Naive B cell (primary cell): ENCODE measurements around the gene THRB. TPM values are rescaled to one million over a fixed set of nuclear protein-coding genes. Genes with fewer than 3 reads are reported as not detected.

Source experiments
- ATAC-seq, 2 donors: fragments of 150-1000 bp; cut with Tn5 transposase; 2 replicates each; pipeline ENCODE4 v1.10.0; 2021; ENCODE audit warnings: low read depth in 2 of 2, mild to moderate bottlenecking in 2 of 2, moderate library complexity in 2 of 2
- DNase-seq: peaks from one replicate; pipeline ENCODE4 v3.0.0; 2022
- H3K27ac Mint-ChIP-seq, 6 donors: one replicate each; pipeline ENCODE4 v1.8.0; 2020 to 2022; ENCODE audit warnings: mild to moderate bottlenecking in 6 of 6, mixed read lengths in 6 of 6, moderate library complexity in 5 of 6, inconsistent platforms in 2 of 6
- H3K27me3 Mint-ChIP-seq, 3 donors: one replicate each; pipeline ENCODE4 v1.8.0; 2021 to 2022; ENCODE audit warnings: mixed read lengths in 3 of 3, mild to moderate bottlenecking in 1 of 3
- H3K36me3 Mint-ChIP-seq, 2 donors: one replicate each; pipeline ENCODE4 v1.8.0; 2020 to 2022; ENCODE audit warnings: mixed read lengths in 2 of 2, inconsistent platforms in 1 of 2, mild to moderate bottlenecking in 1 of 2
- H3K4me1 Mint-ChIP-seq, 3 donors: one replicate each; pipeline ENCODE4 v1.8.0; 2020 to 2022; ENCODE audit warnings: mixed read lengths in 3 of 3, inconsistent platforms in 1 of 3, mild to moderate bottlenecking in 1 of 3, moderate library complexity in 1 of 3
- H3K4me3 Mint-ChIP-seq, 8 donors: one replicate each; pipeline ENCODE4 v1.8.0; 2020 to 2022; ENCODE audit warnings: mild to moderate bottlenecking in 8 of 8, mixed read lengths in 8 of 8, moderate library complexity in 8 of 8, inconsistent platforms in 2 of 8
- H3K9me3 Mint-ChIP-seq, 7 donors: one replicate each; pipeline ENCODE4 v1.8.0; 2020 to 2022; ENCODE audit warnings: mixed read lengths in 7 of 7, mild to moderate bottlenecking in 5 of 7, inconsistent platforms in 2 of 7, moderate library complexity in 1 of 7
- polyA plus RNA-seq, 6 donors: library from polyadenylated mRNA; unstranded; fragments of 300-500 nt; fragmentation: Illumina TruSeq; gene quantifications; one replicate each; pipeline ENCODE4 v1.2.3, GENCODE V29; 2021; ENCODE audit warnings: low read depth in 6 of 6

Gene THRB
- polyA plus RNA-seq, 6 donors from 2014 or later, result 0.38 to 5.1 (median 1.8) TPM

GRCh38 chr3:24263069-24263668 is 231.5 kb downstream of the THRB start:
- no peak overlapping the region for H3K4me3 Mint-ChIP-seq
- no peak for ATAC-seq
- no peaks in the 10 kb centered on the region for H3K36me3 Mint-ChIP-seq
- DNase-seq, result no peak
- peaks cover 0 to 6% (median 0%) of the 10 kb centered on the region in 7 donors for H3K9me3 Mint-ChIP-seq
- H3K27me3 Mint-ChIP-seq, result no peaks in the 10 kb centered on the region
- H3K4me1 Mint-ChIP-seq, result peaks cover 0 to 4% (median 0%) of the 10 kb centered on the region in 3 donors
- H3K27ac Mint-ChIP-seq, result no peak overlapping the region

GRCh38 chr3:24261521-24261920 is 233.1 kb downstream of the THRB start:
- no peaks in the 10 kb centered on the region for H3K27me3 Mint-ChIP-seq
- no peak for ATAC-seq
- H3K27ac Mint-ChIP-seq, result no peak overlapping the region
- no peak overlapping the region for H3K4me3 Mint-ChIP-seq
- no peak for DNase-seq
- no peaks in the 10 kb centered on the region for H3K36me3 Mint-ChIP-seq
- peaks cover 0 to 4% (median 0%) of the 10 kb centered on the region in 3 donors for H3K4me1 Mint-ChIP-seq
- peaks cover 0 to 6% (median 0%) of the 10 kb centered on the region in 7 donors for H3K9me3 Mint-ChIP-seq

GRCh38 chr3:24259901-24260512 is 234.6 kb downstream of the THRB start:
- DNase-seq (no peak), ATAC-seq (no peak)
- H3K27ac Mint-ChIP-seq, result no peak overlapping the region
- no peaks in the 10 kb centered on the region for H3K27me3 Mint-ChIP-seq
- no peak overlapping the region for H3K4me3 Mint-ChIP-seq
- no peaks in the 10 kb centered on the region for H3K36me3 Mint-ChIP-seq
- H3K9me3 Mint-ChIP-seq, result peaks cover 0 to 4% (median 0%) of the 10 kb centered on the region in 7 donors
- H3K4me1 Mint-ChIP-seq, result peaks cover 0 to 4% (median 0%) of the 10 kb centered on the region in 3 donors

GRCh38 chr3:24258727-24259600 is 235.7 kb downstream of the THRB start:
- no peak for ATAC-seq
- no peaks in the 10 kb centered on the region for H3K9me3 Mint-ChIP-seq
- no peak overlapping the region for H3K27ac Mint-ChIP-seq
- H3K36me3 Mint-ChIP-seq, result no peaks in the 10 kb centered on the region
- no peaks in the 10 kb centered on the region for H3K27me3 Mint-ChIP-seq
- no peak for DNase-seq
- H3K4me3 Mint-ChIP-seq, result no peak overlapping the region
- H3K4me1 Mint-ChIP-seq, result no peaks in the 10 kb centered on the region

GRCh38 chr3:24258260-24258659 is 236.4 kb downstream of the THRB start:
- Mint-ChIP-seq H3K27me3 (no peaks in the 10 kb centered on the region), H3K27ac (no peak overlapping the region), H3K36me3 (no peaks in the 10 kb centered on the region), H3K4me1 (no peaks in the 10 kb centered on the region), H3K9me3 (no peaks in the 10 kb centered on the region), H3K4me3 (no peak overlapping the region)
- DNase-seq, result no peak
- no peak for ATAC-seq

GRCh38 chr3:24255414-24255813 is 239.2 kb downstream of the THRB start:
- Mint-ChIP-seq H3K27me3 (no peaks in the 10 kb centered on the region), H3K4me3 (no peak overlapping the region), H3K4me1 (no peaks in the 10 kb centered on the region), H3K9me3 (no peaks in the 10 kb centered on the region), H3K27ac (no peak overlapping the region), H3K36me3 (no peaks in the 10 kb centered on the region)
- no peak for DNase-seq
- no peak for ATAC-seq

- Mint-ChIP-seq H3K4me1 (no peaks in the 10 kb centered on the region), H3K27me3 (no peaks in the 10 kb centered on the region)
- ATAC-seq, result no peak
These were observed 240.0 kb downstream of the THRB start for GRCh38 chr3:24254649-24255048.

GRCh38 chr3:24253336-24253735 is 241.3 kb downstream of the THRB start:
- Mint-ChIP-seq H3K9me3 (no peaks in the 10 kb centered on the region), H3K27me3 (peaks cover 0 to 8% (median 5%) of the 10 kb centered on the region in 3 donors), H3K27ac (peak overlapping the region in 1 of 6 donors; percentile 11), H3K4me1 (no peaks in the 10 kb centered on the region), H3K4me3 (no peak overlapping the region), H3K36me3 (no peaks in the 10 kb centered on the region)
- ATAC-seq (no peak), DNase-seq (no peak)

More at GRCh38 chr3:24254649-24255048, 240.0 kb downstream of the THRB start:
- H3K9me3 Mint-ChIP-seq, result no peaks in the 10 kb centered on the region
- H3K27ac Mint-ChIP-seq, result no peak overlapping the region
- DNase-seq, result no peak
- no peaks in the 10 kb centered on the region for H3K36me3 Mint-ChIP-seq
- H3K4me3 Mint-ChIP-seq, result no peak overlapping the region

GRCh38 chr3:24249523-24249922 is 245.1 kb downstream of the THRB start:
- Mint-ChIP-seq H3K27me3 (peaks cover 0 to 8% (median 5%) of the 10 kb centered on the region in 3 donors), H3K9me3 (no peaks in the 10 kb centered on the region), H3K27ac (no peak overlapping the region), H3K36me3 (no peaks in the 10 kb centered on the region), H3K4me1 (no peaks in the 10 kb centered on the region), H3K4me3 (no peak overlapping the region)
- ATAC-seq (no peak), DNase-seq (no peak)

- Mint-ChIP-seq H3K4me3 (no peak overlapping the region), H3K27me3 (peaks cover 0 to 8% (median 5%) of the 10 kb centered on the region in 3 donors), H3K27ac (no peak overlapping the region), H3K9me3 (no peaks in the 10 kb centered on the region), H3K4me1 (no peaks in the 10 kb centered on the region), H3K36me3 (no peaks in the 10 kb centered on the region)
- ATAC-seq, result no peak
- no peak for DNase-seq
These were observed 249.6 kb downstream of the THRB start for GRCh38 chr3:24245056-24245455.

- Mint-ChIP-seq H3K4me1 (no peaks in the 10 kb centered on the region), H3K27me3 (peaks cover 0 to 8% (median 5%) of the 10 kb centered on the region in 3 donors), H3K27ac (no peak overlapping the region), H3K9me3 (no peaks in the 10 kb centered on the region), H3K4me3 (no peak overlapping the region), H3K36me3 (no peaks in the 10 kb centered on the region)
- ATAC-seq (no peak), DNase-seq (no peak)
These were observed 250.2 kb downstream of the THRB start for GRCh38 chr3:24244491-24244890.

GRCh38 chr3:24242012-24242698 is 252.5 kb downstream of the THRB start:
- Mint-ChIP-seq H3K27me3 (no peaks in the 10 kb centered on the region), H3K4me3 (no peak overlapping the region), H3K36me3 (no peaks in the 10 kb centered on the region), H3K4me1 (no peaks in the 10 kb centered on the region), H3K27ac (peak overlapping the region in 1 of 6 donors; percentile 5), H3K9me3 (no peaks in the 10 kb centered on the region)
- DNase-seq (no peak), ATAC-seq (no peak)

GRCh38 chr3:24240306-24240705 is 254.3 kb downstream of the THRB start:
- ATAC-seq, result no peak
- no peak overlapping the region for H3K27ac Mint-ChIP-seq
- no peaks in the 10 kb centered on the region for H3K27me3 Mint-ChIP-seq
- no peak for DNase-seq
- peaks cover 0 to 3% (median 0%) of the 10 kb centered on the region in 3 donors for H3K4me1 Mint-ChIP-seq
- no peaks in the 10 kb centered on the region for H3K36me3 Mint-ChIP-seq
- no peaks in the 10 kb centered on the region for H3K9me3 Mint-ChIP-seq
- H3K4me3 Mint-ChIP-seq, result no peak overlapping the region
